GM10266 (cell line): Measurements from ENCODE around the gene BEAN1.

Experiments
- DNase-seq: peaks from one replicate; pipeline ENCODE4 v3.0.0; 2012; ENCODE audit errors: extremely low spot score
- TF ChIP-seq, protein P1 (sequence below): IDR thresholded peaks from 2 replicates; pipeline ENCODE4 v1.5.1; 2012; ENCODE audit warnings: mild to moderate bottlenecking, low read depth; ENCODE audit not compliant: control insufficient read depth, insufficient read depth; ENCODE audit errors: missing control alignments

Gene BEAN1

DNA sequence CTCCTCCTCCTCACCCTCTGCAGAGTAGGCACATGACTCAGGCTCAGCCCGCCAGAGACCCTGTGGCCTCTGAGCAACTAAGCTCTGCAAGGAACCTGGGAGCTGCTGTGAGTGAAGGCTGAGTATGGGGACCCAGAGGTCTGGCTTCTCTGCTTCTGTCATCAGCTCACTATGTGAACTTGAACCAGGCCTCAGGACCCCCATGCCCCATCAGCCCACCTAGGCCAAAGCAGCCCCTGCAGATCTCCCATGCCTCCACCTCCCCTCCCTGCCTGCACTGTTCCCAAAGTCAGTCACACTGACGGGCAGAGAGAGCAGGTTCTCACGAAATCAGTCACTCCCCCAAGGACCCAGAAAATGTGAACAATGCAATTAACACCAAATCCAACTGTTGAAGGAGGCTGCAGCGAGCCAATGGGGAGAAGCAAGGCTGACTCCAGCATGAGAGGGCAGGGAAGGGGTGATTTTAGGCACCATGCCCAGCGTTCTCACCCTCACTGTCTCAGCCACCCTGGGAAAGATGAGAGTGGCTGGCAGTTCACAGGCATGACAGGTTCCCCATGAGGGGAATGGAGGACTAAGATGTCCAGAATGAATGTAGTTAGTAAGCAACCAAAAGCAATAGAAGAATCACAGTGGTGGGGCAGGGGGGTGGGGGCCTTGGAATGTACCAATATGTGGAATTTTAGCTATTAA is 60.6 kb downstream of the BEAN1 start:
- TF ChIP-seq, protein P1, sequence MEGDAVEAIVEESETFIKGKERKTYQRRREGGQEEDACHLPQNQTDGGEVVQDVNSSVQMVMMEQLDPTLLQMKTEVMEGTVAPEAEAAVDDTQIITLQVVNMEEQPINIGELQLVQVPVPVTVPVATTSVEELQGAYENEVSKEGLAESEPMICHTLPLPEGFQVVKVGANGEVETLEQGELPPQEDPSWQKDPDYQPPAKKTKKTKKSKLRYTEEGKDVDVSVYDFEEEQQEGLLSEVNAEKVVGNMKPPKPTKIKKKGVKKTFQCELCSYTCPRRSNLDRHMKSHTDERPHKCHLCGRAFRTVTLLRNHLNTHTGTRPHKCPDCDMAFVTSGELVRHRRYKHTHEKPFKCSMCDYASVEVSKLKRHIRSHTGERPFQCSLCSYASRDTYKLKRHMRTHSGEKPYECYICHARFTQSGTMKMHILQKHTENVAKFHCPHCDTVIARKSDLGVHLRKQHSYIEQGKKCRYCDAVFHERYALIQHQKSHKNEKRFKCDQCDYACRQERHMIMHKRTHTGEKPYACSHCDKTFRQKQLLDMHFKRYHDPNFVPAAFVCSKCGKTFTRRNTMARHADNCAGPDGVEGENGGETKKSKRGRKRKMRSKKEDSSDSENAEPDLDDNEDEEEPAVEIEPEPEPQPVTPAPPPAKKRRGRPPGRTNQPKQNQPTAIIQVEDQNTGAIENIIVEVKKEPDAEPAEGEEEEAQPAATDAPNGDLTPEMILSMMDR: no peak
- DNase-seq: no peak

DNA sequence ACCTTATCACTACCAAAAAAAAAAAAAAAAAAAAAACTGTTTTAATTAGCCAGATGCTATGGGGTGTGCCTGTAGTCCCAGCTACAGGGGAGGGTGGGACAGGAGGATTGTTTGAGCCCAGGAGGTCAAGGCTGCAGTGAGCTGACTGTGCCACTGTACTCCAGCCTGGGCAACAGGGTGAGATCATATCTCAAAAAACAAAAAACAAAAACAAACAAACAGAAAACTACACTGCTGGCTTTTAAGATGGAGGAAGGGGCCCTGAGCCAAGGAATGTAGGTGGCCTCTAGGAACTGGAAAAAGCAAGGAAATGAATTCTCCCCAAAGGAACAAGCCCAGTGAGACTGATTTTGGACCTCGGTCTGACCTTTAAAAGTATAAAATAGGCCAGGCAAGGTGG is 61.4 kb downstream of the BEAN1 start:
- DNase-seq: no peak
- TF ChIP-seq, protein P1: no peak

GRCh38 chr16:66489385-66489784 is 62.3 kb downstream of the BEAN1 start:
- TF ChIP-seq, protein P1: no peak

GRCh38 chr16:66489818-66490217 is 62.7 kb downstream of the BEAN1 start:
- TF ChIP-seq, protein P1: no peak
- no peak for DNase-seq

More at GRCh38 chr16:66489385-66489784, 62.3 kb downstream of the BEAN1 start:
- no peak for DNase-seq

GRCh38 chr16:66490774-66491715 is 64.0 kb downstream of the BEAN1 start:
- no peak for DNase-seq
- TF ChIP-seq, protein P1: no peak

DNA sequence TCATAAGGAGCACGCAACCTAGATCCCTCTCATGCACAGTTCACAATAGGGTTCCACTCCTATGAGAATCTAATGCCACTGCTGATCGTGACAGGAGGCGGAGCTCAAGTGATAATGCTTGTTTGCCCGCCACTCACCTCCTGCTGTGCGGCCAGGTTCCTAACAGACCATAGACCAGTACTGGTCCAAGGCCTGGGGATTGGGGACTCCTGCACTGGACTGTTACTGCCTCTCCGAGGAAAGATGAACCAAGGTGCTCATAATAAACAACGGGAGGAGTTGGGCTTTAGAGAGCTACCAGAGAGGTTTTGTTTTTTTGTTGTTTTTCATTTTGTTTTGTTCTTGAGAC is 64.6 kb downstream of the BEAN1 start:
- no peak for DNase-seq
- TF ChIP-seq, protein P1: no peak
